GM23338 (cell line): ENCODE data around the gene MRPL34. TPM values are rescaled to one million over a fixed set of nuclear protein-coding genes. Genes with fewer than 3 reads are reported as not detected.

Experiments
- EZH2phosphoT487 ChIP-seq: fragments of 200-600 bp; sonication (generic); IDR thresholded peaks from one replicate; pipeline ENCODE4 v1.8.1; 2018; ENCODE audit warnings: antibody characterized with exemption; ENCODE audit not compliant: unreplicated experiment
- JUNB ChIP-seq: IDR thresholded peaks from one replicate; pipeline ENCODE4 v1.6.1; 2016; ENCODE audit warnings: antibody characterized with exemption; ENCODE audit not compliant: unreplicated experiment
- POLR2AphosphoS5 ChIP-seq: IDR thresholded peaks from 2 replicates; pipeline ENCODE4 v1.6.1; 2016; ENCODE audit warnings: antibody characterized with exemption, low read depth
- ZNF114 ChIP-seq: fragments of 250-450 bp; sonication (Bioruptor Pico); IDR thresholded peaks from 2 replicates; pipeline ENCODE4 v1.5.0; 2020; ENCODE audit warnings: mild to moderate bottlenecking, moderate library complexity
- ZNF331 ChIP-seq: fragments of 250-450 bp; sonication (Bioruptor Pico); IDR thresholded peaks from 2 replicates; pipeline ENCODE4 v1.5.0; 2020; ENCODE audit warnings: low read depth, mild to moderate bottlenecking, moderate library complexity
- polyA plus RNA-seq: library from polyadenylated mRNA; unstranded; fragments of >200 nt; fragmentation: Nextera tagmentation; extraction: Ambion mirVana; gene quantifications from 2 replicates; pipeline ENCODE4 v1.2.1, GENCODE V29; 2016
- total RNA-seq: library from RNA; depleted of rRNA; stranded (reverse); fragments of >200 nt; shearing (Covaris generic); gene quantifications from 2 replicates; pipeline ENCODE4 v1.2.3, GENCODE V29; 2014
- TF ChIP-seq, protein P1 (sequence below): fragments of 250-450 bp; sonication (Bioruptor Pico); IDR thresholded peaks from 2 replicates; pipeline ENCODE4 v1.5.0; 2020; ENCODE audit warnings: mild to moderate bottlenecking, moderate library complexity
- TF ChIP-seq, protein P2 (sequence below): IDR thresholded peaks from 2 replicates; pipeline ENCODE4 v1.6.1; 2016; ENCODE audit warnings: antibody characterized with exemption
- TF ChIP-seq, protein P3 (sequence below), 2 experiments: fragments of 200-600 bp in 1 of 2; sonication (generic) in 1 of 2; conservative IDR thresholded peaks; 2 replicates each; pipeline versions ENCODE4 v1.5.1 to v1.6.1; 2016 to 2017; ENCODE audit warnings: antibody characterized with exemption in 2 of 2, low read depth in 2 of 2, mild to moderate bottlenecking in 2 of 2, moderate library complexity in 1 of 2

MRPL34 gene
- total and polyA plus RNA-seq, 2 experiments from 2014 or later: 59.9 to 266 TPM

GRCh38 chr19:17279436-17279835, 26.2 kb upstream of the MRPL34 start (continued):
- TF ChIP-seq, protein P1, sequence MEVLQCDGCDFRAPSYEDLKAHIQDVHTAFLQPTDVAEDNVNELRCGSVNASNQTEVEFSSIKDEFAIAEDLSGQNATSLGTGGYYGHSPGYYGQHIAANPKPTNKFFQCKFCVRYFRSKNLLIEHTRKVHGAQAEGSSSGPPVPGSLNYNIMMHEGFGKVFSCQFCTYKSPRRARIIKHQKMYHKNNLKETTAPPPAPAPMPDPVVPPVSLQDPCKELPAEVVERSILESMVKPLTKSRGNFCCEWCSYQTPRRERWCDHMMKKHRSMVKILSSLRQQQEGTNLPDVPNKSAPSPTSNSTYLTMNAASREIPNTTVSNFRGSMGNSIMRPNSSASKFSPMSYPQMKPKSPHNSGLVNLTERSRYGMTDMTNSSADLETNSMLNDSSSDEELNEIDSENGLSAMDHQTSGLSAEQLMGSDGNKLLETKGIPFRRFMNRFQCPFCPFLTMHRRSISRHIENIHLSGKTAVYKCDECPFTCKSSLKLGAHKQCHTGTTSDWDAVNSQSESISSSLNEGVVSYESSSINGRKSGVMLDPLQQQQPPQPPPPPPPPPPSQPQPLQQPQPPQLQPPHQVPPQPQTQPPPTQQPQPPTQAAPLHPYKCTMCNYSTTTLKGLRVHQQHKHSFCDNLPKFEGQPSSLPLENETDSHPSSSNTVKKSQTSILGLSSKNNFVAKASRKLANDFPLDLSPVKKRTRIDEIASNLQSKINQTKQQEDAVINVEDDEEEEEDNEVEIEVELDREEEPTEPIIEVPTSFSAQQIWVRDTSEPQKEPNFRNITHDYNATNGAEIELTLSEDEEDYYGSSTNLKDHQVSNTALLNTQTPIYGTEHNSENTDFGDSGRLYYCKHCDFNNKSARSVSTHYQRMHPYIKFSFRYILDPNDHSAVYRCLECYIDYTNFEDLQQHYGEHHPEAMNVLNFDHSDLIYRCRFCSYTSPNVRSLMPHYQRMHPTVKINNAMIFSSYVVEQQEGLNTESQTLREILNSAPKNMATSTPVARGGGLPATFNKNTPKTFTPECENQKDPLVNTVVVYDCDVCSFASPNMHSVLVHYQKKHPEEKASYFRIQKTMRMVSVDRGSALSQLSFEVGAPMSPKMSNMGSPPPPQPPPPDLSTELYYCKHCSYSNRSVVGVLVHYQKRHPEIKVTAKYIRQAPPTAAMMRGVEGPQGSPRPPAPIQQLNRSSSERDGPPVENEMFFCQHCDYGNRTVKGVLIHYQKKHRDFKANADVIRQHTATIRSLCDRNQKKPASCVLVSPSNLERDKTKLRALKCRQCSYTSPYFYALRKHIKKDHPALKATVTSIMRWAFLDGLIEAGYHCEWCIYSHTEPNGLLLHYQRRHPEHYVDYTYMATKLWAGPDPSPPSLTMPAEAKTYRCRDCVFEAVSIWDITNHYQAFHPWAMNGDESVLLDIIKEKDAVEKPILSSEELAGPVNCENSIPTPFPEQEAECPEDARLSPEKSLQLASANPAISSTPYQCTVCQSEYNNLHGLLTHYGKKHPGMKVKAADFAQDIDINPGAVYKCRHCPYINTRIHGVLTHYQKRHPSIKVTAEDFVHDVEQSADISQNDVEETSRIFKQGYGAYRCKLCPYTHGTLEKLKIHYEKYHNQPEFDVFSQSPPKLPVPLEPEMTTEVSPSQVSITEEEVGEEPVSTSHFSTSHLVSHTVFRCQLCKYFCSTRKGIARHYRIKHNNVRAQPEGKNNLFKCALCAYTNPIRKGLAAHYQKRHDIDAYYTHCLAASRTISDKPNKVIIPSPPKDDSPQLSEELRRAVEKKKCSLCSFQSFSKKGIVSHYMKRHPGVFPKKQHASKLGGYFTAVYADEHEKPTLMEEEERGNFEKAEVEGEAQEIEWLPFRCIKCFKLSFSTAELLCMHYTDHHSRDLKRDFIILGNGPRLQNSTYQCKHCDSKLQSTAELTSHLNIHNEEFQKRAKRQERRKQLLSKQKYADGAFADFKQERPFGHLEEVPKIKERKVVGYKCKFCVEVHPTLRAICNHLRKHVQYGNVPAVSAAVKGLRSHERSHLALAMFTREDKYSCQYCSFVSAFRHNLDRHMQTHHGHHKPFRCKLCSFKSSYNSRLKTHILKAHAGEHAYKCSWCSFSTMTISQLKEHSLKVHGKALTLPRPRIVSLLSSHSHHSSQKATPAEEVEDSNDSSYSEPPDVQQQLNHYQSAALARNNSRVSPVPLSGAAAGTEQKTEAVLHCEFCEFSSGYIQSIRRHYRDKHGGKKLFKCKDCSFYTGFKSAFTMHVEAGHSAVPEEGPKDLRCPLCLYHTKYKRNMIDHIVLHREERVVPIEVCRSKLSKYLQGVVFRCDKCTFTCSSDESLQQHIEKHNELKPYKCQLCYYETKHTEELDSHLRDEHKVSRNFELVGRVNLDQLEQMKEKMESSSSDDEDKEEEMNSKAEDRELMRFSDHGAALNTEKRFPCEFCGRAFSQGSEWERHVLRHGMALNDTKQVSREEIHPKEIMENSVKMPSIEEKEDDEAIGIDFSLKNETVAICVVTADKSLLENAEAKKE (CRISPR knock-in tag): no peak
- TF ChIP-seq, protein P2, sequence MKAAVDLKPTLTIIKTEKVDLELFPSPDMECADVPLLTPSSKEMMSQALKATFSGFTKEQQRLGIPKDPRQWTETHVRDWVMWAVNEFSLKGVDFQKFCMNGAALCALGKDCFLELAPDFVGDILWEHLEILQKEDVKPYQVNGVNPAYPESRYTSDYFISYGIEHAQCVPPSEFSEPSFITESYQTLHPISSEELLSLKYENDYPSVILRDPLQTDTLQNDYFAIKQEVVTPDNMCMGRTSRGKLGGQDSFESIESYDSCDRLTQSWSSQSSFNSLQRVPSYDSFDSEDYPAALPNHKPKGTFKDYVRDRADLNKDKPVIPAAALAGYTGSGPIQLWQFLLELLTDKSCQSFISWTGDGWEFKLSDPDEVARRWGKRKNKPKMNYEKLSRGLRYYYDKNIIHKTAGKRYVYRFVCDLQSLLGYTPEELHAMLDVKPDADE: no peak
- no peak for TF ChIP-seq POLR2AphosphoS5
- TF ChIP-seq EZH2phosphoT487: no peak
- TF ChIP-seq, protein P3, sequence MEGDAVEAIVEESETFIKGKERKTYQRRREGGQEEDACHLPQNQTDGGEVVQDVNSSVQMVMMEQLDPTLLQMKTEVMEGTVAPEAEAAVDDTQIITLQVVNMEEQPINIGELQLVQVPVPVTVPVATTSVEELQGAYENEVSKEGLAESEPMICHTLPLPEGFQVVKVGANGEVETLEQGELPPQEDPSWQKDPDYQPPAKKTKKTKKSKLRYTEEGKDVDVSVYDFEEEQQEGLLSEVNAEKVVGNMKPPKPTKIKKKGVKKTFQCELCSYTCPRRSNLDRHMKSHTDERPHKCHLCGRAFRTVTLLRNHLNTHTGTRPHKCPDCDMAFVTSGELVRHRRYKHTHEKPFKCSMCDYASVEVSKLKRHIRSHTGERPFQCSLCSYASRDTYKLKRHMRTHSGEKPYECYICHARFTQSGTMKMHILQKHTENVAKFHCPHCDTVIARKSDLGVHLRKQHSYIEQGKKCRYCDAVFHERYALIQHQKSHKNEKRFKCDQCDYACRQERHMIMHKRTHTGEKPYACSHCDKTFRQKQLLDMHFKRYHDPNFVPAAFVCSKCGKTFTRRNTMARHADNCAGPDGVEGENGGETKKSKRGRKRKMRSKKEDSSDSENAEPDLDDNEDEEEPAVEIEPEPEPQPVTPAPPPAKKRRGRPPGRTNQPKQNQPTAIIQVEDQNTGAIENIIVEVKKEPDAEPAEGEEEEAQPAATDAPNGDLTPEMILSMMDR (conservative IDR thresholded peaks at IDR 0.05; ENCODE audit: low read depth in 2 of 2): no peak
- TF ChIP-seq ZNF114 (CRISPR knock-in tag): no peak
- TF ChIP-seq ZNF331 (CRISPR knock-in tag): no peak
- no peak for TF ChIP-seq JUNB
